ENCODE measurements around the gene GCHFR. TPM values are rescaled to one million over a fixed set of nuclear protein-coding genes. Genes with fewer than 3 reads are reported as not detected.

The GCHFR gene
- total RNA-seq, 1 donor from 2014 or later, result 23.3 TPM

GRCh38 chr15:40747685-40748631 lies 15.9 kb upstream of the GCHFR start:
- no peak for TF ChIP-seq CTCF (conservative IDR thresholded peaks at IDR 0.05)
- Mint-ChIP-seq H3K9me3 (no peaks in the 10 kb centered on the region), H3K27me3 (no peaks in the 10 kb centered on the region), H3K36me3 (no peaks in the 10 kb centered on the region), H3K4me3 (no peak overlapping the region), H3K27ac (no peak overlapping the region), H3K4me1 (ENCODE audit: unreplicated experiment) (peaks cover 22% of the 10 kb centered on the region)
- no peak for DNase-seq (ENCODE audit: extremely low spot score, unreplicated experiment)

- Mint-ChIP-seq H3K4me3 (no peak overlapping the region), H3K4me1 (ENCODE audit: unreplicated experiment) (peaks cover 24% of the 10 kb centered on the region), H3K36me3 (no peaks in the 10 kb centered on the region), H3K27me3 (no peaks in the 10 kb centered on the region), H3K27ac (no peak overlapping the region), H3K9me3 (no peaks in the 10 kb centered on the region)
- no peak for DNase-seq (ENCODE audit: extremely low spot score, unreplicated experiment)
- no peak for TF ChIP-seq CTCF (conservative IDR thresholded peaks at IDR 0.05)
Measured at GRCh38 chr15:40749151-40749630, 14.7 kb upstream of the GCHFR start.

- TF ChIP-seq CTCF (conservative IDR thresholded peaks at IDR 0.05), result no peak
- H3K27ac Mint-ChIP-seq, result no peak overlapping the region
- no peaks in the 10 kb centered on the region for H3K9me3 Mint-ChIP-seq
- H3K36me3 Mint-ChIP-seq, result no peaks in the 10 kb centered on the region
- no peak for DNase-seq (ENCODE audit: extremely low spot score, unreplicated experiment)
- peaks cover 23% of the 10 kb centered on the region for H3K4me1 Mint-ChIP-seq (ENCODE audit: unreplicated experiment)
- no peak overlapping the region for H3K4me3 Mint-ChIP-seq
- no peaks in the 10 kb centered on the region for H3K27me3 Mint-ChIP-seq
Measured at GRCh38 chr15:40750885-40751284, 13.0 kb upstream of the GCHFR start.

- TF ChIP-seq CTCF (conservative IDR thresholded peaks at IDR 0.05), result no peak
- Mint-ChIP-seq H3K36me3 (no peaks in the 10 kb centered on the region), H3K27ac (no peak overlapping the region), H3K4me1 (ENCODE audit: unreplicated experiment) (peaks cover 26% of the 10 kb centered on the region), H3K4me3 (no peak overlapping the region), H3K9me3 (no peaks in the 10 kb centered on the region), H3K27me3 (no peaks in the 10 kb centered on the region)
- DNase-seq (ENCODE audit: extremely low spot score, unreplicated experiment), result no peak
Measured at GRCh38 chr15:40751745-40752144, 12.1 kb upstream of the GCHFR start.

- H3K4me3 Mint-ChIP-seq, result peak overlapping the region; percentile 92
- no peaks in the 10 kb centered on the region for H3K36me3 Mint-ChIP-seq
- DNase-seq (ENCODE audit: extremely low spot score, unreplicated experiment), result no peak
- H3K27ac Mint-ChIP-seq, result peak overlapping the region; percentile 48
- H3K27me3 Mint-ChIP-seq, result no peaks in the 10 kb centered on the region
- H3K9me3 Mint-ChIP-seq, result no peaks in the 10 kb centered on the region
- peaks cover 18% of the 10 kb centered on the region for H3K4me1 Mint-ChIP-seq (ENCODE audit: unreplicated experiment)
- TF ChIP-seq CTCF (conservative IDR thresholded peaks at IDR 0.05), result no peak
Measured at GRCh38 chr15:40754574-40754882, 9.3 kb upstream of the GCHFR start.

All from type B pancreatic cell (in vitro differentiated cells).